ENCODE data around the gene SLC25A25.

Gene SLC25A25

GRCh38 chr9:128101690-128102089, 33.7 kb downstream of the SLC25A25 start:
- Histone ChIP-seq H3K27me3 (no peaks in the 10 kb centered on the region), H3K9me3 (no peaks in the 10 kb centered on the region), H3K4me3 (ENCODE audit: low read depth, low read length) (no peak overlapping the region), H3K36me3 (peaks cover 46% of the 10 kb centered on the region), H3K4me1 (peaks cover 27% of the 10 kb centered on the region)
- no peak for DNase-seq
- no peak for TF ChIP-seq CTCF (IDR thresholded peaks at IDR 0.05; ENCODE audit: low read depth, low read length)

GRCh38 chr9:128102196-128102595, 34.2 kb downstream of the SLC25A25 start:
- Histone ChIP-seq H3K4me3 (ENCODE audit: low read depth, low read length) (no peak overlapping the region), H3K27me3 (no peaks in the 10 kb centered on the region), H3K9me3 (no peaks in the 10 kb centered on the region), H3K4me1 (peaks cover 22% of the 10 kb centered on the region), H3K36me3 (peaks cover 51% of the 10 kb centered on the region)
- DNase-seq, result no peak
- no peak for TF ChIP-seq CTCF (IDR thresholded peaks at IDR 0.05; ENCODE audit: low read depth, low read length)

GRCh38 chr9:128102861-128103588, 35.0 kb downstream of the SLC25A25 start:
- Histone ChIP-seq H3K4me3 (ENCODE audit: low read depth, low read length) (no peak overlapping the region), H3K4me1 (peaks cover 22% of the 10 kb centered on the region), H3K27me3 (no peaks in the 10 kb centered on the region), H3K9me3 (no peaks in the 10 kb centered on the region), H3K36me3 (peaks cover 60% of the 10 kb centered on the region)
- no peak for TF ChIP-seq CTCF (IDR thresholded peaks at IDR 0.05; ENCODE audit: low read depth, low read length)
- no peak for DNase-seq

GRCh38 chr9:128103589-128103962, 35.5 kb downstream of the SLC25A25 start:
- no peaks in the 10 kb centered on the region for H3K27me3 ChIP-seq
- H3K4me1 ChIP-seq, result peaks cover 22% of the 10 kb centered on the region
- no peak for DNase-seq
- peaks cover 62% of the 10 kb centered on the region for H3K36me3 ChIP-seq
- H3K4me3 ChIP-seq (ENCODE audit: low read depth, low read length), result no peak overlapping the region
- H3K9me3 ChIP-seq, result no peaks in the 10 kb centered on the region
- TF ChIP-seq CTCF (IDR thresholded peaks at IDR 0.05; ENCODE audit: low read depth, low read length), result peak; percentile 57

- Histone ChIP-seq H3K9me3 (no peaks in the 10 kb centered on the region), H3K4me1 (peaks cover 22% of the 10 kb centered on the region), H3K36me3 (peaks cover 62% of the 10 kb centered on the region), H3K4me3 (ENCODE audit: low read depth, low read length) (no peak overlapping the region), H3K27me3 (no peaks in the 10 kb centered on the region)
- DNase-seq, result no peak
- no peak for TF ChIP-seq CTCF (IDR thresholded peaks at IDR 0.05; ENCODE audit: low read depth, low read length)
These were observed 36.2 kb downstream of the SLC25A25 start for GRCh38 chr9:128104171-128104618.

- TF ChIP-seq CTCF (IDR thresholded peaks at IDR 0.05; ENCODE audit: low read depth, low read length), result no peak
- Histone ChIP-seq H3K4me3 (ENCODE audit: low read depth, low read length) (no peak overlapping the region), H3K27me3 (no peaks in the 10 kb centered on the region), H3K36me3 (peaks cover 62% of the 10 kb centered on the region), H3K4me1 (peaks cover 19% of the 10 kb centered on the region), H3K9me3 (no peaks in the 10 kb centered on the region)
- DNase-seq, result no peak
These were observed 37.6 kb downstream of the SLC25A25 start for GRCh38 chr9:128105538-128106175.
